Measurements from ENCODE around the gene TRIM67.

TRIM67 gene

DNA sequence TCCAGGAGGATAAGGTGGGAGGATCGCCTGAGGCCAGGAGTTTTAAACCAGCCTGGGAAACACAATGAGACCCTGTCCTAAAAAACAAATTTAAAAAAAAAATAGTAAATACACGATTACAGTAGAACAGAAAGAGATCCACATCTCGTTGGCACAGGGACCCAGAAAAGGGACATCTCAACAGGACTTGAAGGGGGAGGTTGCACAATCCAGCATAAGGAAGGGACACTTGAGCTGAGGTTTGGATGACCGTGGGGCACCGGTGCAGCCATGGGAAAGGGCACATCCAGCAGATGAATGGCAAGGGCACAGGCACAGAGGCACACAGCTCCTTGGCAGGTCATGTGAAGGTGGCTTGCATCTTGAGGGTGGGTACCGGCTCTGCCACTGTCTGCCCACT, 20.5 kb downstream of the TRIM67 start:
- Histone ChIP-seq H3K4me3 (IDR thresholded peaks at IDR 0.05; ENCODE audit: insufficient read depth, low read depth, low read length) (no peak overlapping the region), H4K20me1 (ENCODE audit: insufficient read depth) (no peaks in the 10 kb centered on the region), H3K27me3 (ENCODE audit: insufficient read depth, low read depth) (no peaks in the 10 kb centered on the region), H3K4me2 (no peak overlapping the region), H3K36me3 (ENCODE audit: insufficient read depth) (no peaks in the 10 kb centered on the region), H3K79me2 (ENCODE audit: insufficient read depth, low read depth) (no peaks in the 10 kb centered on the region), H3K27ac (no peak overlapping the region), H3K4me1 (ENCODE audit: low read depth, poor library complexity, severe bottlenecking) (no peaks in the 10 kb centered on the region), H2AFZ (ENCODE audit: low read depth) (no peak overlapping the region), H3K9ac (no peak overlapping the region)
- TF ChIP-seq, protein P1, sequence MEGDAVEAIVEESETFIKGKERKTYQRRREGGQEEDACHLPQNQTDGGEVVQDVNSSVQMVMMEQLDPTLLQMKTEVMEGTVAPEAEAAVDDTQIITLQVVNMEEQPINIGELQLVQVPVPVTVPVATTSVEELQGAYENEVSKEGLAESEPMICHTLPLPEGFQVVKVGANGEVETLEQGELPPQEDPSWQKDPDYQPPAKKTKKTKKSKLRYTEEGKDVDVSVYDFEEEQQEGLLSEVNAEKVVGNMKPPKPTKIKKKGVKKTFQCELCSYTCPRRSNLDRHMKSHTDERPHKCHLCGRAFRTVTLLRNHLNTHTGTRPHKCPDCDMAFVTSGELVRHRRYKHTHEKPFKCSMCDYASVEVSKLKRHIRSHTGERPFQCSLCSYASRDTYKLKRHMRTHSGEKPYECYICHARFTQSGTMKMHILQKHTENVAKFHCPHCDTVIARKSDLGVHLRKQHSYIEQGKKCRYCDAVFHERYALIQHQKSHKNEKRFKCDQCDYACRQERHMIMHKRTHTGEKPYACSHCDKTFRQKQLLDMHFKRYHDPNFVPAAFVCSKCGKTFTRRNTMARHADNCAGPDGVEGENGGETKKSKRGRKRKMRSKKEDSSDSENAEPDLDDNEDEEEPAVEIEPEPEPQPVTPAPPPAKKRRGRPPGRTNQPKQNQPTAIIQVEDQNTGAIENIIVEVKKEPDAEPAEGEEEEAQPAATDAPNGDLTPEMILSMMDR (conservative IDR thresholded peaks at IDR 0.05; ENCODE audit: low read depth, low read length), result no peak

DNA sequence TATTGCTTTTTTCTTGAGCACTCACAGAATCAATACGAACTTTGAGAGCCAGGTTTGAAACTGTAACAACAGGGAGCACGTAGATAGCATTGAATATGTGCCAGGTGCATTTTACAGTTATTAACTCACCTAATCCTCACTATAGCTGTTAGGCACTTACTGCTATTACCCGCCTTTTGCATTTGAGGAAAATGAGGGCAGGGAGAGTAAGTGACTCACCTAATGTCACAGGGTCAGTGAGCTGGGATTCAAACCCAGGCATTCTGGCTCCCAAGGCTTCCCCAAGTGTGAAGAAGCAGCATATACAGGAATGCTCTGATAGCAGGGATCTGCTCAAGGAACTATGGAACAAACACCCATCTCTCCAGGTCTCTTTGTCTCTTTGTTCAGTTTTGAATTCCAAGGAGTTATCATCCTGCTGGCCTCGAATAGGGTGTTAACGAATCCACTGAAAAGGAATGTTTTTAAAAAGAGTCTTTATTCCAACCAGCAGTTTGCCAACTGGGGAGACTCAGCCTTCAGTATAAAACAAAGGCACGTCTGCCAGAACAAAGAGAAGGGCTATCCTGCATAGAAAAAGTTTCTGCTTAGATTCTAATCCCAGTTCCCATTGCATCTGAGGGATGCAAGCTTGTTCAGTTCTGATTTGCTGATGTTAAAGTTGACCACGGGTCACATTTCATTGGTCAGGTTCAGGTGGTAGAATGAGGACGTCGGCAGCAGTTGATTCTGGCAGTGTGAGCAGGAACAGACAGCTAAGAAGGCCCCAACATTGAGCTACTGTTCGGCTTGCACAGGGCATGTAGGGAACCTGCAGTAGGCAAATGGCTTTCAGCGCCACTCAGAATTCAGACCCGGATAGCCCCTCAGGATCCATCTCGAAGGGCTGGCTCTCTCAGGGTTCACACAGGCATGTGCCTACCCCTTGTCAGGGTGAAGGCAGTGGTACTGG, 22.1 kb downstream of the TRIM67 start:
- H2AFZ ChIP-seq (ENCODE audit: low read depth), result no peak overlapping the region
- H3K36me3 ChIP-seq (ENCODE audit: insufficient read depth), result no peaks in the 10 kb centered on the region
- no peaks in the 10 kb centered on the region for H3K4me1 ChIP-seq (ENCODE audit: low read depth, poor library complexity, severe bottlenecking)
- no peaks in the 10 kb centered on the region for H3K79me2 ChIP-seq (ENCODE audit: insufficient read depth, low read depth)
- no peak overlapping the region for H3K9ac ChIP-seq
- no peaks in the 10 kb centered on the region for H3K27me3 ChIP-seq (ENCODE audit: insufficient read depth, low read depth)
- no peak overlapping the region for H3K27ac ChIP-seq
- H3K4me2 ChIP-seq, result no peak overlapping the region
- no peaks in the 10 kb centered on the region for H4K20me1 ChIP-seq (ENCODE audit: insufficient read depth)
- TF ChIP-seq, protein P1 (conservative IDR thresholded peaks at IDR 0.05; ENCODE audit: low read depth, low read length), result no peak
- H3K4me3 ChIP-seq (IDR thresholded peaks at IDR 0.05; ENCODE audit: insufficient read depth, low read depth, low read length), result no peak overlapping the region

DNA sequence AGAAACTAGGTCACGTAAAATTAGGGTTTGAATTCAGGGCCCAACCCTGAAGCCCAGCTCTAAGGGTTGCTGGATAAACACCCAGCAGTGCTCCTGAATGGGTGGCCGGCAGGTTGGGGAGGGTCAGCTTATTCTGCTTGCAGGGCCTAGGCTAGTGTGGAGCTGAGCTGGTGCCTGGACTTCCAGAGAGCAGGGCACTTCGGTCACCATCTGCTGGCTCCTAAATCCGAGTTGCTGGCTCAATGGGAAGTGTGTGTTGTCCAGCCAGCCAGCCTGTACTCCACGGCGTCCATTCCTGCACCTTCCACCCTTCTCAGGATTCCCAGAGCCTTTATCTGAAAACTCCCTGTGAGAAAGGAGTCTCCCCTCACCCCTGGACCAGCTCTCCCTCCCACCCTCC, 23.0 kb downstream of the TRIM67 start:
- no peak overlapping the region for H2AFZ ChIP-seq (ENCODE audit: low read depth)
- TF ChIP-seq, protein P1 (conservative IDR thresholded peaks at IDR 0.05; ENCODE audit: low read depth, low read length), result no peak
- H3K27me3 ChIP-seq (ENCODE audit: insufficient read depth, low read depth), result no peaks in the 10 kb centered on the region
- H3K4me2 ChIP-seq, result no peak overlapping the region
- no peaks in the 10 kb centered on the region for H3K79me2 ChIP-seq (ENCODE audit: insufficient read depth, low read depth)
- no peak overlapping the region for H3K4me3 ChIP-seq (IDR thresholded peaks at IDR 0.05; ENCODE audit: insufficient read depth, low read depth, low read length)
- no peaks in the 10 kb centered on the region for H3K4me1 ChIP-seq (ENCODE audit: low read depth, poor library complexity, severe bottlenecking)
- H3K36me3 ChIP-seq (ENCODE audit: insufficient read depth), result no peaks in the 10 kb centered on the region
- H3K9ac ChIP-seq, result no peak overlapping the region
- no peak overlapping the region for H3K27ac ChIP-seq
- no peaks in the 10 kb centered on the region for H4K20me1 ChIP-seq (ENCODE audit: insufficient read depth)

DNA sequence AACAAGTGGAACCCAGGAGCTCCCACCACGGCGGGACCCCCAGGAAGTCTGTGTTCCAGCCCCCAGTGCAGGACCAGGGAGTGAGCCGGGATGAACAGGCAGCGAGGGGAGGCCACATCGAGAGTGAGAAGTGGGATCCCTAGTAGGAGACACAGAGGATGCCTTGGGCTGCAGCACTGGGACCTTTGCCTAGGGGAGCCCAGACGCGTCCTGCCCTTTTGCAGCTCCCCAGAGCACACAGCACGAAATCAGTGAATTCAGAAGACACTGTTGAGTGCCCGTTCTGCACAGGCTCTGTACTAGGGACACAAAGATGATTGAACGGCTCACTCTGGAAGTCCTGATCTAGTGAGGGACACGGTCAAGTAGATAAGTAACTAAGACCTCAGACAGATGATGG, 23.5 kb downstream of the TRIM67 start:
- Histone ChIP-seq H3K79me2 (ENCODE audit: insufficient read depth, low read depth) (no peaks in the 10 kb centered on the region), H4K20me1 (ENCODE audit: insufficient read depth) (no peaks in the 10 kb centered on the region), H2AFZ (ENCODE audit: low read depth) (no peak overlapping the region), H3K4me2 (no peak overlapping the region), H3K36me3 (ENCODE audit: insufficient read depth) (no peaks in the 10 kb centered on the region), H3K27me3 (ENCODE audit: insufficient read depth, low read depth) (no peaks in the 10 kb centered on the region), H3K4me1 (ENCODE audit: low read depth, poor library complexity, severe bottlenecking) (no peaks in the 10 kb centered on the region), H3K4me3 (IDR thresholded peaks at IDR 0.05; ENCODE audit: insufficient read depth, low read depth, low read length) (no peak overlapping the region), H3K9ac (no peak overlapping the region), H3K27ac (no peak overlapping the region)
- TF ChIP-seq, protein P1 (conservative IDR thresholded peaks at IDR 0.05; ENCODE audit: low read depth, low read length), result no peak
